ENCODE results near the gene RAB3IP.
A peak's percentile ranks its signal among the peaks of the same experiment; 100 is the strongest.

The RAB3IP gene

DNA sequence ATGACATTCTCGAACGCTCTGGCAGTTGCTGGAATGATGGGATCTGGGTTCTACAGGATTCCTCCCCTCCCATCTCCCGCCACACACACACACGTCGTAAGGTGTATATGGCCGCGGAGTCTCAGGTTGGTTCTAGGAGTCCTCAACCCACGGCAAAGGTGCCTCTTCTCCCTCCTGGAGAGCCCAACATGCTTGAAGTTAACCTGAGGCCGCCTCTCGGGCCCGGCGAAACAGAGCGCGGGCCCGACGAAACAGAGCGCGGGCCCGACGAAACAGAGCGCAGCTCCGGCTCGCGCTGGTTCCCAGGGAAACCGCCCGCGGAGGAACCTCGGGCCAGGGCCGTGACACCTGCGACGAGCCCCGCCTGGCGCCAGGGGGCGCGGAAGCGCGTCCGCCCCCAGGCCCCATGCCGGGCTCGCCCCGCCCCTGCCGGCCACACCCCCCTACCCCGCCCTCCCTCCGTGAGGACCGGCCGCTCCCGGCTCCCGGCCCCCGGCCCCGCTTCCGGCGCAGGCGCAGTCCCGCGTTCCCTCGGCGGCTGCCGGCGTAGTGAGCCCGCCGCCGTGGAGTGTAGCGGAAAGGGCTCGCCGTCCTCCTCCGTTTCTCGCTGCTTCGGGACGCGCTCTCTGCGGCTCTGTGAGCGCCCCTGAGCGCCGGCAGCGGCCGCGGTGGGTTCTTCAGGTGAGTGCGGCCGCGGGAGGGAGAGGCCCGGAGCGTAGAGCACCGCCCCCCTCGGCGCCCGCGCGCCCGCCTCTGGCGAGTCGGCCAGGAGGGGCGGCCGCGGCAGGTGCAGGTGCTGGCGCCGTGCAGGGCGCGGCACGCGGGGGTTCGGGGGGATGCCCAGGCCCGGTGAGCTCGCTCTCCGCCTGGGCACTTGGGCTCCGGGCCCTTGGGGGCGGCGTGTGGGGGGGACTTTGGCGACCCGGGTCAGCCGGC, at the start of gene RAB3IP:
Gene RAB3IP (plus strand): TSS at position 510 of the 936 bp plus-strand sequence. CDS start 16,549 bp downstream, outside the sequence.
- H3K27me3 ChIP-seq (ENCODE audit: control insufficient read depth, insufficient read depth, low read length), result peaks cover 33% of the 10 kb centered on the region
- H3K4me1 ChIP-seq (ENCODE audit: control insufficient read depth, insufficient read depth, low read length), result peaks cover 6% of the 10 kb centered on the region
- H3K9ac ChIP-seq (ENCODE audit: low read depth, low read length), result peak within 1 kb of the TSS; percentile 26
- no peaks in the 10 kb centered on the region for H3K9me3 ChIP-seq (ENCODE audit: control insufficient read depth, insufficient read depth, low read length)
- no peaks in the 10 kb centered on the region for H3K36me3 ChIP-seq (ENCODE audit: control insufficient read depth, insufficient read depth, low read length)
- H3K4me3 ChIP-seq (ENCODE audit: low read depth, low read length), result peak within 1 kb of the TSS; percentile 82

GRCh38 chr12:69689638-69690037, 49.0 kb upstream of the RAB3IP start:
- Histone ChIP-seq H3K9me3 (ENCODE audit: control insufficient read depth, insufficient read depth, low read length) (no peaks in the 10 kb centered on the region), H3K4me3 (ENCODE audit: low read depth, low read length) (no peak overlapping the region), H3K4me1 (ENCODE audit: control insufficient read depth, insufficient read depth, low read length) (peaks cover 4% of the 10 kb centered on the region), H3K9ac (ENCODE audit: low read depth, low read length) (no peak overlapping the region), H3K36me3 (ENCODE audit: control insufficient read depth, insufficient read depth, low read length) (no peaks in the 10 kb centered on the region), H3K27me3 (ENCODE audit: control insufficient read depth, insufficient read depth, low read length) (no peaks in the 10 kb centered on the region)

DNA sequence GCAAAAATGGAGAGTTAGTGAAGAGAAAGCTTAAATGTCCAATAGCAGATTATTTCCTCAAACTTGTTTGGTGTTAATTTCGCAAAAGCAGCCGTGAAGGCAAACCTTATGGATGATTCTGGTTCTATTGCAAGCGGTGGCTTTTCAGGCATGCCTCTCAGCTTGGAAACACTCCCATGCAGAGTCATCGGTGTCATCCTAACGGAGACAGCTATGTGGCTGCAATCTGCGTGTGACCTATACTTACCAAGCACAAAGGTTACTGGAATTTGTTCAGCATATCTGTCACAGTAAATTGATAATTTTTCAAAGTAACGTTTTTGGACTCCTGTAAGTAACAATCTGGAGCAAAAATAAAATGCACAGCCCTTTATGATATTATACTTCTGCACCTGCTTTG, 44.5 kb upstream of the RAB3IP start:
- H3K9me3 ChIP-seq (ENCODE audit: control insufficient read depth, insufficient read depth, low read length), result no peaks in the 10 kb centered on the region
- no peaks in the 10 kb centered on the region for H3K4me1 ChIP-seq (ENCODE audit: control insufficient read depth, insufficient read depth, low read length)
- no peaks in the 10 kb centered on the region for H3K36me3 ChIP-seq (ENCODE audit: control insufficient read depth, insufficient read depth, low read length)
- H3K27me3 ChIP-seq (ENCODE audit: control insufficient read depth, insufficient read depth, low read length), result no peaks in the 10 kb centered on the region
- no peak overlapping the region for H3K9ac ChIP-seq (ENCODE audit: low read depth, low read length)
- H3K4me3 ChIP-seq (ENCODE audit: low read depth, low read length), result no peak overlapping the region

DNA sequence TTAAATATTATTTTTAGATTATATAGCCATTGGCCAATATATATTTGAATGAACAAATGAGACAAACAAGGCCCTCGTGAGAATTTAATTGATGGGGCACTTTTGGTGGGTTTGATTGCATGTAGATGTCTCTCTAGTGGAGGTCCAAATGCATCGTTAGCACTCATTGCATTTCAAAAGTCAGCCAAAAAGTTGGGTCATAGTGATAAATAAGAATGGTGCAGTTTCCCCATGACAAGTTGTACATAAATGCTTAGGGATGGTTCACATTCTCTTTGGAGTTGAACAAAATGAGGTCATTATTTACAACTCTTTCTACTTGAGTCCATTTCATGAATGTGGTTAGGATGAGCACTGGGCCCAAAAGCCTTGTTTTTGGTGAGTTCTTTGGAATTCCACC, 40.6 kb upstream of the RAB3IP start:
- H3K4me1 ChIP-seq (ENCODE audit: control insufficient read depth, insufficient read depth, low read length), result no peaks in the 10 kb centered on the region

GRCh38 chr12:69698769-69699540, 39.7 kb upstream of the RAB3IP start, which contains the start of gene BEST3:
TSS of gene BEST3 (minus strand) at chr12:69699303. CDS start at chr12:69697798, 1,505 bp downstream.
- Histone ChIP-seq H3K4me1 (ENCODE audit: control insufficient read depth, insufficient read depth, low read length) (no peaks in the 10 kb centered on the region), H3K27me3 (ENCODE audit: control insufficient read depth, insufficient read depth, low read length) (no peaks in the 10 kb centered on the region), H3K9me3 (ENCODE audit: control insufficient read depth, insufficient read depth, low read length) (no peaks in the 10 kb centered on the region), H3K36me3 (ENCODE audit: control insufficient read depth, insufficient read depth, low read length) (no peaks in the 10 kb centered on the region), H3K9ac (ENCODE audit: low read depth, low read length) (no peak within 1 kb of the TSS), H3K4me3 (ENCODE audit: low read depth, low read length) (no peak within 1 kb of the TSS)

More for the DNA sequence above, 40.6 kb upstream of the RAB3IP start:
- Histone ChIP-seq H3K4me3 (ENCODE audit: low read depth, low read length) (no peak overlapping the region), H3K27me3 (ENCODE audit: control insufficient read depth, insufficient read depth, low read length) (no peaks in the 10 kb centered on the region), H3K9ac (ENCODE audit: low read depth, low read length) (no peak overlapping the region), H3K9me3 (ENCODE audit: control insufficient read depth, insufficient read depth, low read length) (no peaks in the 10 kb centered on the region), H3K36me3 (ENCODE audit: control insufficient read depth, insufficient read depth, low read length) (no peaks in the 10 kb centered on the region)

GRCh38 chr12:69701826-69702225, 36.8 kb upstream of the RAB3IP start:
- Histone ChIP-seq H3K9me3 (ENCODE audit: control insufficient read depth, insufficient read depth, low read length) (no peaks in the 10 kb centered on the region), H3K36me3 (ENCODE audit: control insufficient read depth, insufficient read depth, low read length) (no peaks in the 10 kb centered on the region), H3K27me3 (ENCODE audit: control insufficient read depth, insufficient read depth, low read length) (no peaks in the 10 kb centered on the region), H3K9ac (ENCODE audit: low read depth, low read length) (no peak overlapping the region), H3K4me3 (ENCODE audit: low read depth, low read length) (no peak overlapping the region), H3K4me1 (ENCODE audit: control insufficient read depth, insufficient read depth, low read length) (no peaks in the 10 kb centered on the region)

GRCh38 chr12:69703146-69703642, 35.5 kb upstream of the RAB3IP start:
- Histone ChIP-seq H3K4me1 (ENCODE audit: control insufficient read depth, insufficient read depth, low read length) (no peaks in the 10 kb centered on the region), H3K36me3 (ENCODE audit: control insufficient read depth, insufficient read depth, low read length) (no peaks in the 10 kb centered on the region)

GRCh38 chr12:69704357-69704756, 34.3 kb upstream of the RAB3IP start:
- H3K9ac ChIP-seq (ENCODE audit: low read depth, low read length), result no peak overlapping the region
- no peaks in the 10 kb centered on the region for H3K27me3 ChIP-seq (ENCODE audit: control insufficient read depth, insufficient read depth, low read length)
- H3K36me3 ChIP-seq (ENCODE audit: control insufficient read depth, insufficient read depth, low read length), result no peaks in the 10 kb centered on the region
- H3K4me1 ChIP-seq (ENCODE audit: control insufficient read depth, insufficient read depth, low read length), result no peaks in the 10 kb centered on the region
- no peaks in the 10 kb centered on the region for H3K9me3 ChIP-seq (ENCODE audit: control insufficient read depth, insufficient read depth, low read length)
- H3K4me3 ChIP-seq (ENCODE audit: low read depth, low read length), result no peak overlapping the region

More at GRCh38 chr12:69703146-69703642, 35.5 kb upstream of the RAB3IP start:
- H3K9me3 ChIP-seq (ENCODE audit: control insufficient read depth, insufficient read depth, low read length), result no peaks in the 10 kb centered on the region
- H3K4me3 ChIP-seq (ENCODE audit: low read depth, low read length), result no peak overlapping the region
- no peak overlapping the region for H3K9ac ChIP-seq (ENCODE audit: low read depth, low read length)
- no peaks in the 10 kb centered on the region for H3K27me3 ChIP-seq (ENCODE audit: control insufficient read depth, insufficient read depth, low read length)

GRCh38 chr12:69708649-69709048, 30.0 kb upstream of the RAB3IP start:
- Histone ChIP-seq H3K27me3 (ENCODE audit: control insufficient read depth, insufficient read depth, low read length) (no peaks in the 10 kb centered on the region), H3K4me3 (ENCODE audit: low read depth, low read length) (no peak overlapping the region), H3K9ac (ENCODE audit: low read depth, low read length) (no peak overlapping the region)

GRCh38 chr12:69712826-69713225, 25.8 kb upstream of the RAB3IP start:
- H3K9ac ChIP-seq (ENCODE audit: low read depth, low read length), result no peak overlapping the region
- H3K9me3 ChIP-seq (ENCODE audit: control insufficient read depth, insufficient read depth, low read length), result no peaks in the 10 kb centered on the region
- H3K4me1 ChIP-seq (ENCODE audit: control insufficient read depth, insufficient read depth, low read length), result no peaks in the 10 kb centered on the region
- no peaks in the 10 kb centered on the region for H3K36me3 ChIP-seq (ENCODE audit: control insufficient read depth, insufficient read depth, low read length)
- H3K4me3 ChIP-seq (ENCODE audit: low read depth, low read length), result no peak overlapping the region
- no peaks in the 10 kb centered on the region for H3K27me3 ChIP-seq (ENCODE audit: control insufficient read depth, insufficient read depth, low read length)

More at GRCh38 chr12:69708649-69709048, 30.0 kb upstream of the RAB3IP start:
- H3K9me3 ChIP-seq (ENCODE audit: control insufficient read depth, insufficient read depth, low read length), result no peaks in the 10 kb centered on the region
- no peaks in the 10 kb centered on the region for H3K36me3 ChIP-seq (ENCODE audit: control insufficient read depth, insufficient read depth, low read length)
- H3K4me1 ChIP-seq (ENCODE audit: control insufficient read depth, insufficient read depth, low read length), result no peaks in the 10 kb centered on the region

GRCh38 chr12:69714542-69714941, 24.1 kb upstream of the RAB3IP start:
- H3K36me3 ChIP-seq (ENCODE audit: control insufficient read depth, insufficient read depth, low read length), result no peaks in the 10 kb centered on the region
- H3K4me3 ChIP-seq (ENCODE audit: low read depth, low read length), result no peak overlapping the region
- H3K9me3 ChIP-seq (ENCODE audit: control insufficient read depth, insufficient read depth, low read length), result no peaks in the 10 kb centered on the region
- no peak overlapping the region for H3K9ac ChIP-seq (ENCODE audit: low read depth, low read length)
- H3K27me3 ChIP-seq (ENCODE audit: control insufficient read depth, insufficient read depth, low read length), result no peaks in the 10 kb centered on the region
- H3K4me1 ChIP-seq (ENCODE audit: control insufficient read depth, insufficient read depth, low read length), result no peaks in the 10 kb centered on the region

Data from iPS-15b (cell line).